ENCODE data around the gene FAM221A.
"Not testable (repeated sequence)": the region's sequence is repeated elsewhere in the genome, so short reads cannot be mapped to it uniquely, and the experiment has no call there.

The FAM221A gene

GRCh38 chr7:23679898-23680413 lies at the start of gene FAM221A:
FAM221A (plus strand) TSS chr7:23680199; CDS start chr7:23680219, 20 bp downstream.
- DNase-seq (ENCODE audit: low spot score): peak; percentile 90

GRCh38 chr7:23633417-23633816 lies 46.6 kb upstream of the FAM221A start:
- no peak for DNase-seq (ENCODE audit: low spot score)

- DNase-seq (ENCODE audit: low spot score): no peak
Measured at GRCh38 chr7:23645822-23646221, 34.2 kb upstream of the FAM221A start.

- DNase-seq (ENCODE audit: low spot score): peak; percentile 6
Measured at GRCh38 chr7:23653942-23654341, 26.1 kb upstream of the FAM221A start.

GRCh38 chr7:23654508-23654907 lies 25.5 kb upstream of the FAM221A start:
- DNase-seq (ENCODE audit: low spot score): no peak

GRCh38 chr7:23655433-23655832 lies 24.6 kb upstream of the FAM221A start:
- no peak for DNase-seq (ENCODE audit: low spot score)

- DNase-seq (ENCODE audit: low spot score): no peak
Measured at GRCh38 chr7:23658831-23659427, 21.1 kb upstream of the FAM221A start.

- DNase-seq (ENCODE audit: low spot score): no peak
Measured at GRCh38 chr7:23661385-23661784, 18.6 kb upstream of the FAM221A start.

- DNase-seq (ENCODE audit: low spot score): no peak
Measured at GRCh38 chr7:23662124-23662983, 17.6 kb upstream of the FAM221A start.

- no peak for DNase-seq (ENCODE audit: low spot score)
Measured at GRCh38 chr7:23662984-23663313, 17.1 kb upstream of the FAM221A start.

- DNase-seq (ENCODE audit: low spot score): no peak
Measured at GRCh38 chr7:23664122-23664521, 15.9 kb upstream of the FAM221A start.

GRCh38 chr7:23672033-23672432 lies 8.0 kb upstream of the FAM221A start:
- DNase-seq (ENCODE audit: low spot score): no peak

- peak; percentile 87 for DNase-seq (ENCODE audit: low spot score)
Measured at GRCh38 chr7:23680414-23681405, 711 bp downstream of the FAM221A start.

- not testable (repeated sequence) for DNase-seq (ENCODE audit: low spot score)
Measured at GRCh38 chr7:23684041-23684440, 4.0 kb downstream of the FAM221A start.

- no peak for DNase-seq (ENCODE audit: low spot score)
Measured at GRCh38 chr7:23685731-23686130, 5.7 kb downstream of the FAM221A start.

- DNase-seq (ENCODE audit: low spot score): no peak
Measured at GRCh38 chr7:23687011-23687410, 7.0 kb downstream of the FAM221A start.

GRCh38 chr7:23689165-23689564 lies 9.2 kb downstream of the FAM221A start:
- no peak for DNase-seq (ENCODE audit: low spot score)

GRCh38 chr7:23691320-23691719 lies 11.3 kb downstream of the FAM221A start:
- DNase-seq (ENCODE audit: low spot score): no peak

- DNase-seq (ENCODE audit: low spot score): no peak
Measured at GRCh38 chr7:23693224-23693623, 13.2 kb downstream of the FAM221A start.

- peak; percentile 49 for DNase-seq (ENCODE audit: low spot score)
Measured at GRCh38 chr7:23696916-23697441, 17.0 kb downstream of the FAM221A start.

GRCh38 chr7:23698822-23699221 lies 18.8 kb downstream of the FAM221A start:
- no peak for DNase-seq (ENCODE audit: low spot score)

- no peak for DNase-seq (ENCODE audit: low spot score)
Measured at GRCh38 chr7:23700046-23700445, 20.0 kb downstream of the FAM221A start.
